PFSK-1 (cell line): ENCODE results near the gene OR1M1.

Source experiments
- FOXP2 ChIP-seq: optimal IDR thresholded peaks from 2 replicates; pipeline ENCODE3; 2011; ENCODE audit warnings: borderline replicate concordance, control low read depth, inconsistent platforms; ENCODE audit not compliant: insufficient read depth; ENCODE audit errors: extremely low read length, extremely low read depth
- POLR2AphosphoS5 ChIP-seq: IDR thresholded peaks from 2 replicates; pipeline ENCODE4 v1.6.1; 2012; ENCODE audit warnings: low read depth, mild to moderate bottlenecking, control low read depth, low read length, moderate library complexity
- REST ChIP-seq, 2 experiments: IDR thresholded peaks; 2 replicates each; pipeline versions ENCODE4 v1.6.1 to v1.8.0; 2011 to 2012; ENCODE audit warnings: low read depth in 2 of 2, low read length in 2 of 2, control low read depth in 1 of 2, inconsistent platforms in 1 of 2, mild to moderate bottlenecking in 1 of 2, moderate library complexity in 1 of 2; ENCODE audit not compliant: insufficient read depth in 1 of 2
- SIN3A ChIP-seq: IDR thresholded peaks from 2 replicates; pipeline ENCODE4 v1.6.1; 2012; ENCODE audit warnings: mild to moderate bottlenecking, low read length, moderate library complexity, borderline replicate concordance; ENCODE audit not compliant: insufficient read depth
- TAF1 ChIP-seq: IDR thresholded peaks from 2 replicates; pipeline ENCODE4 v1.6.1; 2012; ENCODE audit warnings: low read length, control low read depth, borderline replicate concordance; ENCODE audit not compliant: insufficient read depth

OR1M1 gene

GRCh38 chr19:9132422-9132821 is 45.6 kb downstream of the OR1M1 start:
- no peak for TF ChIP-seq FOXP2
- TF ChIP-seq POLR2AphosphoS5 = no peak
- TF ChIP-seq TAF1 = no peak
- TF ChIP-seq SIN3A = no peak
- no peak for TF ChIP-seq REST (IDR thresholded peaks at IDR 0.05; ENCODE audit: insufficient read depth in 1 of 2, low read depth in 2 of 2, low read length in 2 of 2)

DNA sequence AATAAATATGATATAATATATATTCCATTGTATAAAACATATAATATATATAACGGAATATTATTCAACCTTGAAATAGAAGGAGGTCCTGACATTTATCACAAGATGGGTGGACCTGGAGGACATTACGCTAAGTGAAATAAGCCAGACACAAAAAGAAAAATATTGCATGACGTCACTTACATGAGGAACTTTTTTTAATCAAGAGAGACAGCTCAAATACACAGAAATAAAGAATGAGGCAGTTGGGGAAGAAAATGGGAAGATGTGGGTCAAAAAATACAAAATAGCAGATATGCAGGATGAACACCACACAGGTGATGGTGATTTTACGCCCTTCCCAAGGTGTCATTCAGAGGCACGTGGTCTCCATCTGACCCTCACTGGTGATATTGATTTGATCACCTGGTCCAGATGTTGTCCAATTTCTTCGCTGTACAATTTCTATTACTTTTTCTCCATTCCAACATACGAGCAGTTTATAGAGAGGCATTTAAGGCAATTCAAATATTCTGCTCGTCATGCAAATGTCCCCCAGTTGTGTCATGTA is 52.8 kb downstream of the OR1M1 start:
- TF ChIP-seq FOXP2 (no peak), POLR2AphosphoS5 (no peak), TAF1 (no peak), SIN3A (no peak), REST (IDR thresholded peaks at IDR 0.05; ENCODE audit: insufficient read depth in 1 of 2, low read depth in 2 of 2, low read length in 2 of 2) (no peak)

GRCh38 chr19:9140159-9140874 is 53.5 kb downstream of the OR1M1 start, which contains the start of gene ZNF317:
Gene ZNF317, plus strand, starts transcription at chr19:9140397. Its CDS starts 15,620 bp downstream, at chr19:9156017.
- TF ChIP-seq SIN3A (peak; percentile 85; the same call in 1 of the 2 replicates), TAF1 (peak; percentile 78; the same call in 1 of the 2 replicates), FOXP2 (no peak), POLR2AphosphoS5 (peak; percentile 93), REST (IDR thresholded peaks at IDR 0.05; ENCODE audit: insufficient read depth in 1 of 2, low read depth in 2 of 2, low read length in 2 of 2) (peak in 1 of 2 experiments; percentile 39; a peak in 1 of 4 replicates)

DNA sequence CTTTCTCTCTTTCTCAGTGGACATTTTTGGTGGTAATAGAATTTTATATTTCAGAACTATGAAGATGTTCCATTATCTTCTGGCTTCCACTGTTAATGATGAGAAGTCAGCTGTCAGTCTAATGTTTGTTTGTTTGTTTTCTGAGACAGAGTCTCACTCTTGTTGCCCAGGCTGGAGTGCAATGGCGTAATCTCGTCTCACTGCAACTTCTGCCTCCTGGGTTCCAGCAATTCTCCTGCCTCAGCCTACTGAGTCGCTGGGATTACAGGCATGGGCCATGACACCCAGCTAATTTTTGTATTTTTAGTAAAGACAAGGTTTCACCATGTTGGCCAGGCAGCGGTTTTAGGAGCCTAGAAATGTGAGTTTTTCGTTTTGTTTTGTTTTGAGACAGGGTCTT is 58.1 kb downstream of the OR1M1 start:
- no peak for TF ChIP-seq REST (IDR thresholded peaks at IDR 0.05; ENCODE audit: insufficient read depth in 1 of 2, low read depth in 2 of 2, low read length in 2 of 2)
- TF ChIP-seq TAF1 = no peak
- TF ChIP-seq SIN3A = no peak
- TF ChIP-seq FOXP2 = no peak
- TF ChIP-seq POLR2AphosphoS5 = no peak
